Retinal pigment epithelial cell (primary cell): ENCODE results near the gene WDR70.
"Not testable (repeated sequence)": the region's sequence is repeated elsewhere in the genome, so short reads cannot be mapped to it uniquely, and the experiment has no call there.

ENCODE experiments used
- DNase-seq: peaks from one replicate; pipeline ENCODE4 v3.0.0-alpha.2; 2010; ENCODE audit warnings: low read depth
- H3K4me3 ChIP-seq: 2 replicates; pipeline ENCODE4 v1.5.1; 2011; ENCODE audit warnings: mild to moderate bottlenecking, low read length, control low read depth, moderate library complexity
- TF ChIP-seq, protein P1 (sequence below): conservative IDR thresholded peaks from 2 replicates; pipeline ENCODE4 v1.5.1; 2011; ENCODE audit warnings: low read depth, low read length, control low read depth, inconsistent platforms

Gene WDR70

DNA sequence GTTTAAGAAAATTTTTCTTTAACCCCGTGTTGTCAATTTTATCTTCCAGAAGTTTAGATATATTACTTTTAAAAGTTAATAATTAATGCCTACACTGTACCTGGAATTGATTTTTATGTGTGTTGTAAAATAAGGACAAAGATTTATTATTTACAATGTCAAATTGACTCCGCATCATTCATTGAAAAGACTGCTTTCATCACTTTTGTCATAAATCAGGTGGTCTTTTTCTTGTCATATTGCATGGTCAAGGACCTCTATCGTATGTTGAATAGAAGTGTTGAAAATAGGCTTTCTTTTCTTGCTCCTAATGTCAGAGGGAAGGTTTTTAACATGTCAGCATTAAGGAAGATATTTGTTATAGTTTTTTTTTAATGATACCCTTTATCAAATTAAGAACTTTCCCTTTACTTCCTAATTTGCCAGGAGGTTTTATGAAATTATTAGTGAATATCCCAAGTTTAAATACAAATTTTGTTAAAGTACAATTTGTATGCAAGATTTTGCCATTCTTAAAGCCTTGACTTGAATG lies 92.6 kb downstream of the WDR70 start:
- TF ChIP-seq, protein P1, sequence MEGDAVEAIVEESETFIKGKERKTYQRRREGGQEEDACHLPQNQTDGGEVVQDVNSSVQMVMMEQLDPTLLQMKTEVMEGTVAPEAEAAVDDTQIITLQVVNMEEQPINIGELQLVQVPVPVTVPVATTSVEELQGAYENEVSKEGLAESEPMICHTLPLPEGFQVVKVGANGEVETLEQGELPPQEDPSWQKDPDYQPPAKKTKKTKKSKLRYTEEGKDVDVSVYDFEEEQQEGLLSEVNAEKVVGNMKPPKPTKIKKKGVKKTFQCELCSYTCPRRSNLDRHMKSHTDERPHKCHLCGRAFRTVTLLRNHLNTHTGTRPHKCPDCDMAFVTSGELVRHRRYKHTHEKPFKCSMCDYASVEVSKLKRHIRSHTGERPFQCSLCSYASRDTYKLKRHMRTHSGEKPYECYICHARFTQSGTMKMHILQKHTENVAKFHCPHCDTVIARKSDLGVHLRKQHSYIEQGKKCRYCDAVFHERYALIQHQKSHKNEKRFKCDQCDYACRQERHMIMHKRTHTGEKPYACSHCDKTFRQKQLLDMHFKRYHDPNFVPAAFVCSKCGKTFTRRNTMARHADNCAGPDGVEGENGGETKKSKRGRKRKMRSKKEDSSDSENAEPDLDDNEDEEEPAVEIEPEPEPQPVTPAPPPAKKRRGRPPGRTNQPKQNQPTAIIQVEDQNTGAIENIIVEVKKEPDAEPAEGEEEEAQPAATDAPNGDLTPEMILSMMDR = no peak
- DNase-seq = no peak
- no peak overlapping the region for H3K4me3 ChIP-seq

DNA sequence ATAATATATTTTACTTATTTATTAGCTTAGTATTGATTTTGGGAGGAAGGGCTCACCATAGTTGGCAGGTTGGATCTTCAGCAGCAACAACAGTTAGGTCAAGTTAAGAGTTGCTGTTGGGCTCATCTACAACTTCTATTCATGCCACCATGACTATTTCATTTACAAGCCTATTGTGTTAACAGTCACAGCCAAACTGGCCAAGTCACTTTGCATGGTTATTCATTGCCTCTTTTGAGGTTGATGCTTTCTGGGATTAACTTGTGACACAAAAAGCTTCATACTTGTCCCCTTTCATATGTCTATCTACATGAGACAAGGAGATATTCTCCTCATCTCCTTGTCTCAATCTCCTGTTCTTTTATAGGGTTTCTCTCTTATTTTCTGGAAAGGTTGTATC lies 98.3 kb downstream of the WDR70 start:
- no peak overlapping the region for H3K4me3 ChIP-seq
- DNase-seq = no peak
- TF ChIP-seq, protein P1 = no peak

DNA sequence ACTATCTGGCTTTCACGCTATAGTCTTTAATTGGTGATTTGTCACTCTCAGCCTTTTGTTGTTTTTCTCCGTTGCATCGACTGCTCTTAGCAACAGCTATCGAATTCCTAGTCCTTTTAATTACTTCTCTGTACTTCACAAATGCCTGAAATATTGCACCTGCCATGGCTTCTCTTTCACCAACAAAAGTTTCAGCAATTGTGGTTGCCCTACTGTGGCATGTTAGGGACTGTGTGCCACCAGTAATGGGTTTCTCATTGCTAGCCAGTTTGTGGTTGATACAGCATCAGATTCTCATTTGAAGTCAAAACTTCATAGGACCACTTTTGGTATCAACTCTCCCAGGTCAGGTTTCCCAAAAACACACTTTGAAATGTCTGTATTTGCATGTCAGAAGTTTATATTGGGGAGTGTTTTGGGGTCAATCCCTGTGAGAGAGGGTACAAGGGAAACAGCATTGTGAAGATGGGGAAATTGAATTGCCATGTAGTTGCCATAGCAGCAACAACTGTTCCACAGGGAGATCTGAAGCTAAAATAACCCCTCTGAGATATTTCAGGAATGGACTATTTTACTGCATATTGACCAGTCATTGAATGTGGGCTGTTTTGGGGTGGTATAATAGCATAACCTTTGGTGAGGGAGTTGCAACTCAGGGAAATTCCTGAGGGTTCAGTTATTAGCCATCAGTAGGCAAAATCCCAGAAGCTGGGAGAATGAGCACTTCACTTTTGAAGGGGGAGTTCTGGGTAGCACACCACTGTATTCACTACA lies 99.2 kb downstream of the WDR70 start:
- H3K4me3 ChIP-seq = no peak overlapping the region
- DNase-seq = no peak
- TF ChIP-seq, protein P1 = no peak

DNA sequence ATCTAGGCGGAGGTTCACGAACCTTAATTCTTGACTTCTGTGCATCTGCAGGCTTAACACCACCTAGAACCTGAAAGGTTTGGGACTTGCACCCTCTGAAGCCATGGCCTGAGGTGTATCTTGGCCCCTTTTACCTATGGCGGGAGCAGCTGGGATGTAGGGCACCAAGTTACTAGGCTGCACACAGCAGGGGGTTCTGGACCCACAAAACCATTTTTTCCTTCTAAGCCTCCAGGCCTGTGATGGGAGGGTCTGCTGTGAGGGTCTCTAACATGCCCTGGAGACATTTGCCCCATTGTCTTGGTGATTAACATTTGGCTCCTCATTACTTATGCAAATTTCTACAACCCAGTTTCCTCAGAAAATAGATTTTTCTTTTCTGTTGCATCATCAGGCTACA lies 102.3 kb downstream of the WDR70 start:
- not testable (repeated sequence) for H3K4me3 ChIP-seq, DNase-seq

DNA sequence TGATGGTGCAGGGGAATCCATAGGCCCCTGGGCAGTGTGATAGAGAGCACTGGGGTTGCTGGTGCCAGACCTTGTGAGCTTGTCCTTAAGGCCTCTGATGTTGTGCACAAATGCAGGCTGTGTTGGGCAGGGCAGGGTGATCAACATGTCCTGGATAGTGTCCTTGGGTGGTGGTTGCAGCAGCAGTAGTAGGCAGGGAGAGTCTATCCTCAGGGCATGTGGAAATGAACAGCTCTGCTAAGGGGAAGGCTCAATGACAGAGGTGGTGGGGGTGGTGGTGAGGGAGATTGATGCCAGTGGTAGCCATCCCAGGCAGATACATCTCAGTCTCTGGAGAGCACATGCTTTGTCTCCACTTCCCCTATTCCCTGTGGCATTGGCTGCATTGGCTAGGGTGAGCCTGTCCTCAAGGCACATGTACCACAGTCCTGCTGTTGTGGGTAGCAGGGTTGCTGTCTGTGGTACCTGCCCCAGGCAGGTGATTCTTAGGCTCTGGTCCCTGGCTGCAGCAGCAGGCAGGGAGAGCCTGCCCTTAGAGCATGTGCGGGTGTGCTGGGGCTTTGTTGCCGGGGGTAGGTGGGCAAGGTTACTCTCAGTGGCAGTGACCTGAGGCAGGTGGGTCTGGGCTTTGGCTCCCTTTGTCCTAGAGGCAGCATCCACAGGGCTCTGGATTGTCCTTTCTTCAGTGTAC lies 111.1 kb downstream of the WDR70 start:
- DNase-seq = no peak
- no peak overlapping the region for H3K4me3 ChIP-seq
- TF ChIP-seq, protein P1 = no peak

DNA sequence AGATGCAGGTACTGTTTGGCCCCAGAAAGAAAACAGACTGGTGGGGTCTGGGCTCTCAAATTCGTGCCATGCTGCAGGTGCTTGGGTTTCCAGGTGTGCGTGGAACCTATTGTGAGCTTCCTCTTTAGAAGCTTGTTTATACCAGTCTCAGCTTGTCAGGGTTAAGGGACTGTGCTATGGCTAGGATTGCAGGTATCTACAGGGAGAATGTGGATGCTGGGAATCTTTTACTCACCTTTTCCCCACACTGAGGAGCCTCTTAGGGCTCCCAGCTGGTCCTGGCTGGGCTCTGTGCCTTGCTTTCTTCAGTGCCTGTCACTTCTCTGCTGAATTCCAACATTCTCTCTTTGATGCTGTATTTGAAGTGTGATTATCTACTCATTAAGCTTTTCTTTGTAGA lies 111.8 kb downstream of the WDR70 start:
- TF ChIP-seq, protein P1 = no peak
- DNase-seq = no peak

DNA sequence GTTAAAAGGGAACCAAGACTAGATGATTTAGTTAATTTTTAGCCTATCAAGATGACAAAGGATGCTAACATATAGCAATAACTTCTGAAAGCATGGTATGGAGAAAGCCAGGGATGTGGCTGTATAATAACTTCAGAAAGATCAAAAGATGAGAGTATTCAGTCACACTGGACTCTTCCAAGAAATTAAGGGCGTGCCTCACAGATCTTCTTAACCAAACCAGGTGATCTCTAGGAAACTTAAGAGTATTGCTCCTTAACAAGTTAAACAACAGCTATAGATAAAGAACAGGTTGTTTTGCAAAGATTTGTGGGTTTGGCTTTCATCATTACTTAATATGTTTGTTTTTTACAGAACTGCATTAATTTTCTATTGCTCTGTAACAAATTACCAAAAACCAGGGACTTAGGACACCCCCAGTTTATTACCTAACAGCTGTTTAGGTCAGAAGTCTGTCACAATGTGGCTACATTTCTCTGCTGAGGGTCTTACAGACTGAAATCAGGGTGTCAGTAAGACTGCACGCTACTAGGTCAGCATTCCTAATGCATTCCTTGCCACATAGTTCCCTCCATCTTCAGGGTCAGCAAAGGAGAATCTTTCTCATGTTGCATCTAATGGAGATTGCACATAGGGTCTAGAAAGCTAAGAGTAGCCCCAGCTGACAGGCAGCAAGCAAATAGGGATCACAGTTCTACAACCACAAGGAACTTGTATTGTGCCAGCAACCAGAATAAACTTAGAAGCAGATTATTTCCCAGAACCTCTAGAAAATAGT lies 113.8 kb downstream of the WDR70 start:
- no peak for DNase-seq
- TF ChIP-seq, protein P1 = no peak
- no peak overlapping the region for H3K4me3 ChIP-seq

More for the DNA sequence above, 111.8 kb downstream of the WDR70 start:
- H3K4me3 ChIP-seq = no peak overlapping the region
